IPS-NIHi7 (cell line): Measurements from ENCODE around the gene PAX2.

Experiments
- DNase-seq: peaks from one replicate; pipeline ENCODE4 v3.0.0; 2012; ENCODE audit warnings: mixed read lengths; ENCODE audit errors: extremely low spot score

The PAX2 gene

GRCh38 chr10:100788002-100788903, 42.9 kb downstream of the PAX2 start:
- peak; percentile 64 for DNase-seq

GRCh38 chr10:100790761-100791208, 45.4 kb downstream of the PAX2 start:
- DNase-seq, result no peak

- DNase-seq, result no peak
These were observed 46.1 kb downstream of the PAX2 start for GRCh38 chr10:100791369-100792058.

- no peak for DNase-seq
These were observed 47.2 kb downstream of the PAX2 start for GRCh38 chr10:100792574-100792973.

GRCh38 chr10:100793055-100793454, 47.7 kb downstream of the PAX2 start:
- DNase-seq, result peak; percentile 65

- no peak for DNase-seq
These were observed 54.5 kb downstream of the PAX2 start for GRCh38 chr10:100799881-100800280.

- no peak for DNase-seq
These were observed 55.5 kb downstream of the PAX2 start for GRCh38 chr10:100800931-100801330.

GRCh38 chr10:100802196-100802595, 56.8 kb downstream of the PAX2 start:
- no peak for DNase-seq

GRCh38 chr10:100802607-100803006, 57.2 kb downstream of the PAX2 start:
- no peak for DNase-seq

- DNase-seq, result no peak
These were observed 58.1 kb downstream of the PAX2 start for GRCh38 chr10:100803492-100803891.

- DNase-seq, result no peak
These were observed 58.5 kb downstream of the PAX2 start for GRCh38 chr10:100803908-100804307.

GRCh38 chr10:100805543-100806355, 60.4 kb downstream of the PAX2 start:
- DNase-seq, result no peak

GRCh38 chr10:100806356-100806645, 60.9 kb downstream of the PAX2 start:
- no peak for DNase-seq

GRCh38 chr10:100807241-100807951, 62.0 kb downstream of the PAX2 start:
- DNase-seq, result no peak

GRCh38 chr10:100808876-100809275, 63.5 kb downstream of the PAX2 start:
- no peak for DNase-seq

GRCh38 chr10:100810091-100810834, 64.9 kb downstream of the PAX2 start:
- DNase-seq, result no peak

- no peak for DNase-seq
These were observed 65.4 kb downstream of the PAX2 start for GRCh38 chr10:100810835-100811116.

- no peak for DNase-seq
These were observed 65.9 kb downstream of the PAX2 start for GRCh38 chr10:100811261-100811660.

GRCh38 chr10:100811752-100812750, 66.7 kb downstream of the PAX2 start:
- DNase-seq, result no peak

GRCh38 chr10:100812978-100813377, 67.6 kb downstream of the PAX2 start:
- DNase-seq, result no peak
